HG03060 (cell line): ENCODE data around the gene TAF4.
"Not testable (repeated sequence)": the region's sequence is repeated elsewhere in the genome, so short reads cannot be mapped to it uniquely, and the experiment has no call there.

Source experiments
- ATAC-seq: cut with Tn5 transposase; IDR thresholded peaks from one replicate; pipeline ENCODE4 v1.9.1; 2021; ENCODE audit warnings: low read depth, moderate number of reproducible peaks; ENCODE audit not compliant: unreplicated experiment

The TAF4 gene

GRCh38 chr20:62065674-62066338 lies at the start of gene TAF4:
TSS of gene TAF4 (minus strand) at chr20:62065881. CDS start at chr20:62065810, 71 bp downstream.
- ATAC-seq = no peak

DNA sequence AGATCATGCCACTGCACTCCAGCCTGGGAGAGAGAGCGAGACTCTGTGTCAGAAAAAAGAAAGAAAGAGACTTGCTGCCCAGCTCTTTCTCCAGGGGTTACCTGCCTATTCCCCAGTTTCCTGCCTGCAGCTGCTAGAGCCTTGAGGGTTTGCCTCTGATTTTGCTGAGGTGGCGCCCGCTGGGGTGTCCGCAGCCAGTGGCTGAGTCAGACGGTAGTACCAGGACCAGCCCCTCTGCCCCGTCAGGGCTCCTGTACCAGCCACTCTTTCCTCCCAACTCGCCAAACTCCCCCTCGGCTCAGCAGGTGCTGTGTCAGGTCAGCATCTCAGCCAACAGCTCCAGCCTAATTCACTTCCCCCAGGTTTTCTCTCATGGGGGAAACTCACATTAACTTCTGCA lies 49.2 kb upstream of the TAF4 start:
- no peak for ATAC-seq

DNA sequence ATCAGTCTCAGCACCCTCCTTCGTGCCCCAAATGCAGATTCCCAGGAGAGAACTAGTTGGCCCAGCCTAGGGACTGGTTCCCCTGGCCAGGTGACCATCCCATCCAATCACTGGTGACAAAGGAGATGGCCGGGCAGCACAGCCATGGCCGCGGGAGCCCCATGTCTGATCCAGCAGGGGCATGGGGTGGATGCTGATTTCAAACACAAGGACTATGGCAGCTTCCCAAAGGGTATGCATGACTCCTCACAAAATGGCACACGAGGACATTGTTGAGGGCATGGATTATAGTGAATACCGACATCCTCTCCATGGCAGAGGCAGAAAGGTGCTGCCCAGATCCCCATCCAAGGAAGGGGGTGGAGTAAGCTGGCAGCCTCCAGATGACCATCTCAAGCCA lies 46.7 kb upstream of the TAF4 start:
- no peak for ATAC-seq

- ATAC-seq = no peak
Measured at GRCh38 chr20:62111148-62111547, 45.5 kb upstream of the TAF4 start.

- ATAC-seq = no peak
Measured at GRCh38 chr20:62105592-62105991, 39.9 kb upstream of the TAF4 start.

GRCh38 chr20:62104791-62105345 lies 39.2 kb upstream of the TAF4 start:
- ATAC-seq = no peak

DNA sequence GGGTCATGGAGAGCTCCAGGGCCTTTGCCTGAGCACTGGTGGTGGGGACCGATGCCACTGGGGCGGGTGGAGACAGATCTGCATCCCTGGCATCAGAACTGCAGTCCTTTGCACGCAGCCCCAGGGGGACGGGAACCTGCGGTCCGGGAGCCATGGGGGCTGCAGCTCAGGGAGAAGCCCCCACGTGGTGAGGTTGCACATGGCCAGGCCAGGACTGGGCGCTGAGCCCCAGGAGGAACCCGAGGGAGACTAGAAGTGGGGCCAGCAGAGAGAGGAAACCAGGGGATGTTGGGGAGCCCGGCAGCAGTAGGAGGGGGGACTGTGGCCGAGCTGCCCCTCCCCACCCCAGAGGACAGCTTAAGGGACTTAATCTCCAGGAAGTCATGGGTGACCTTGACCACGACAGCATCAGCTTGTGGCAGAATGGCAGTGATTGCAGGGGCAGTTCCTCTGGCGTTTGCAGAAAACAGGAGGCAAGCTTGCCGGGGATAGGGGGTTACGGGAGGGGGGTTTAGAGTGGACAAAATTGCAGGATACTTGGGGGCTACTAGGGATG lies 38.6 kb upstream of the TAF4 start:
- ATAC-seq = no peak

DNA sequence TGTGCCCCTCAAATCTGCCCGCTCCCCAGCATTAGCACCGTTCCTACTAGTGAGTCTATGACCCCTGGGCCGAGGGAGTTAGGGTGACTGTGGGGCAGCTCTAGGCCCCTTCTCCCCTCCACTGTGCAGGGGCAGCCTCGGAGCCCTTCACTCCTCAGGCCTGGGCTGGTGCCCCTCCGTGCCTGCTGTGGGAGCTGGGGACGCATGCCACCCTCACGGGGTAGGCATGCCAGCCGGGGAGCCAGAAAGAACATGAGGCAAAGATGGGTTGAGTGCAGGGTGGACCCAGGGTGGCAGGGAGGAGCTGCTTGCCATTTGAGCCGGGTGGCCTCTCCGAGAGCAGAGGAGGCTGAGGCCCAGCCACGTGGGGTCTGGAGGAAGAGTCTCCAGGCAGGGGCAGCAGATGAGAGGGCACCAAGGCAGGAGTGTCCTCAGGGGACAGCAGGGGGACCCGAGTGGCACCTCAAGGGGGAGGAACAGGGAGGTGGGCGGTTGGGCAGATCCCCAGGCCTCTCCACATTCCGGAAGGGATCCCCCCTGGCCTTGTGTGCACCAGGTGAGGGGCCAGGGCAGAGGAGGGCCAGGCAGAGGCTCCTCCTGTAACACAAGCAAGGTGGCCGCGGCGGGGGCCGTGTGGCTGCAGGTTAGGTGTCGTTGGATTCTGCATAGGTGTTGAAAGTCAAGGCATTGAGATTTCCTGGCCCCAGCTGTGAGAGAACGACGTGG lies 38.0 kb upstream of the TAF4 start:
- no peak for ATAC-seq

GRCh38 chr20:62101078-62101477 lies 35.4 kb upstream of the TAF4 start:
- ATAC-seq = no peak

- ATAC-seq = no peak
Measured at GRCh38 chr20:62097881-62098407, 32.3 kb upstream of the TAF4 start.

DNA sequence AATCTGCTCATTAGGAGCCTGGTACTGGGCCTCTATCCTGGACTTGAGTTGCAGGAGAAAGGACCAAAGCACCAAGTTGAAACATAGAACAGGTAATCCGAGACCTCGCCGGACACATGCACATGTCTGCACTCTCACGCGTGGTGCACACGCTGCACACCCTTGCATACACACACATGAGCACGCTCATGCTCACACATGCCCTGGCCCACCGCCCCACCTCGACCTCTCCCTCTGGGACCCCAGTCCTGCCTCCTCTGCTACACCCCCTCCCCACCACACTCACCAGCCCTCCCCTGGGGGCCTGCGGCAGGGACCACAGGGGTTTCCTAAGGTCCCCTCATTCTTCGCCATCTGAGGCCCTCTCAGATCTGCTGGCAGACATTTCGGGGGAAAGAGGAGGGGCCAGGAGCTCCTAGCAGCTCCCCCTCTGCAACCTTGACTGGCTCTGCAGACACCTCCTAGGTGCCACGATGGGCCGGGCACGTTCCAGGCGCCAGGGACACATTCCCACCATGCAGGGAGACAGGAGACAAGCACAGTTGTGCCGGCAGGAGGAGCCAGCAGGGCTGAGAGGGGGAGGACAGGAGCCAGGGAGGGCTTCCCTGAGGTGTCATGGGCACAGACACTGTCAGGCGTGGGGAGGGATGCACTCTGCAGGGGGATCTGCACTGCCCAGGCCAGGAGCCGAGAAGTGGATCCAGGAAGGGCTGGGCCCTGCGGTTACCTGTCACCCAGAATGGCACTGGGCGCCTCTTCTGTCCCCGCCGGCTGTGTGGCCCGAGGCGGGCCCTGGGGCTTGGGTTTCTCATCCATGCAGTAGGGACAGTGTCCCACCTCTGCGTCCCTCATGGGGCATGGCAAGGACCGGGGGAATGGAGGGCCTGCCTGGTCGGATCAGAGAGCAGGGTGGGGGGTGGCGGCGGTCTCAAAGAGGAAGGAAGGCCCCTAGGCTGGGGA lies 31.0 kb upstream of the TAF4 start:
- ATAC-seq = no peak

GRCh38 chr20:62089393-62089792 lies 23.7 kb upstream of the TAF4 start:
- no peak for ATAC-seq

DNA sequence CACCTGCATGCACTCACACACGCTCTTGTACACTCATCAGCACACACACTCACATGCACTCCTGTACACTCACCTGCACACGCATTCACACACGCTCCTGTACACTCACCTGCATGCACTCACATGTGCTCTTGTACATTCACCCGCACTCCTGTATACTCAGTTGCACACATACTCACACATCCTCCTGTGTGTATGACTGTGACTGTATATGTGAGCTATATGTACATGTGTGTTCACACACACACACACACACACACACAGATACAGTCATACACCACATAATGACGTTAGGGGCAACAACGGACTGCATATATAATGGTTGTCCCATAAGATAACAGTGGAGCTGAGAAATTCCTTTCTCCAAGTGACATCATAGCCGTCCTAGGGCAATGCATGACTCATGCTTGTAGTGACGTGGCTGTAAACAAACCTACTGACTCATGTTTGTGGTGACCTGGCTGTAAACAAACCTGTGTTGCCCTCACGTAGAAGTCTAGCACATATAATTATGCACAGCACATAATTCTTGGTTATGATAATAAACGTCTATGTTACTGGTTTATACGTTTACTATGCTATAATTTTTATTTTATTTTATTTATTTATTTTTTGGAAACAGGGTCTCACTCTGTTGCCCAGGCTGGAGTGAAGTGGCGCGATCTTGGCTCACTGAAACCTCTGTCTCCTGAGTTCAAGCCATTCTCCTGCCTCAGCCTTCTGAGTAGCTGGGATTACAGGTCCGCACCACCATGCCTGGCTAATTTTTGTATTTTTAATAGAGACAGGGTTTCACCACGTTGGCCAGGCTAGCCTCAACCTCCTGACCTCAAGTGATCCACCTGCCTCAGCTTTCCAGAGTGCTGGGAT lies 22.8 kb upstream of the TAF4 start:
- no peak for ATAC-seq

DNA sequence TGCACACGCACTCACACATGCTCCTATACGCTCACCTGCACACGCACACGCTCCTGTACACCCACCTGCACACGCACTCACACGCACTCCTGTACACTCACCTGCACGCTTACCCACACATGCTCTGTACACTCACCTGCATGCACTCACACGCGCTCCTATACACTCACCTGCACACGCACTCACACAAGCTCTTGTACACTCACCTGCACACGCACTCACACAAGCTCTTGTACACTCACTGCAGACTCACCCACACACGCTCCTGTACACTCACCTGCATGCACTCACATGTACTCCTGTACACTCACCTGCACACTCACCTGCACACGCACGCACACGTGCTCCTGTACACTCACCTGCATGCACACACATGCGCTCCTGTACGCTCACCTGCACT lies 22.0 kb upstream of the TAF4 start:
- ATAC-seq = no peak

DNA sequence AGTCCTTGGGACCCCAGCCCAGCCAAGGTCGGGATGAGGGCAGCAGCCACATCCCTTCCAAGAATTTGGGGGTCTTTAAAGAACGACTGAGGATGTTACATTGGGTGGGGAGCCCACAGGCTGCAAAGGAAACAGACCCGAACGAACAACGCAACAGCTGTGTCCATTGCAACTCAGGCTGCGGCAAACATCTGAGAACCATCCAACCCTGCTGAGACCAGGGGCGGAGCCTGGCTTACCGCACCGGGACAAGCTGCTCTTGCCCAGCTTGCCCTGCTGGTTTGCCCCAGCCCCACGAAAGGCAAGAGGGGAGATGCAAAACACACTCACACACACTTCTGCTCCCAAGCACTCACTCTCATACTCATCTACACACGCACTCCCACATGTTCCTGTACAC lies 21.5 kb upstream of the TAF4 start:
- no peak for ATAC-seq

DNA sequence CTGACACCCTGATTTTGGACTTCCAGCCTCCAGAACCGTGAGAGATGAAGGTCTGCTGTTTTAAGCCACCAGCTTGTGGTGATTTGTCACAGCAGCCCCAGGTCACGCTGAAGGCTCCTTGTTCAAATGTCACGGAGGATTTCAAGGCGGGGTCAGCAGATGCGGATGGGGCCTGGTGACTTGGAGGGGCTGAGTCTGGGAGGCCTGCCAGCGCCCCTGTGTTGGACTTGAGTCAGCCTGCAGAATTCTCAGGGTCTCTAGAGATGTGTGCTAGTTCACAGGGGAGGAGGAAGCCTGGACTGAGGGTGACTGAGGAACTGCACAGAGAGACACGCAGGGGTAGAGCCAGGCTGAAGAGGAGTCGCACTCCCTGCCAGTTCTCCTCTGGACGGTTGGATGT lies 19.5 kb upstream of the TAF4 start:
- no peak for ATAC-seq

DNA sequence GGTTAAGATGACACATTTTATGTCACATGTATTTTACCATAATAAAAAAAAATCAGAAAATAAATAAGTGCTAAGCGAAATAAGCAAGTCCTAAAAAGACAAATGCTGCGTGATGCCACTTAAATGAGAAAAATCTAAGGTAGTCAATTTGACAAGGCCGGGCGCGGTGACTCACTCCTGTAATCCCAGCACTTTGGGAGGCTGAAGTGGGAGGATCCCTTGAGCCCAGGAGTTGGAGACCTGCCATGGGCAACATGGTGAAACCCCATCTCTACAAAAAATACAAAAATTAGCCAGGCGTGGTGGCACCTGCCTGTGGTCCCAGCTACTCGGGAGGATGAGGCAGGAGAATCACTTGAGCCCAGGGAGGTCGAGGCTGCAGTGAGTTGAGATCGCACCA lies 18.5 kb upstream of the TAF4 start:
- not testable (repeated sequence) for ATAC-seq

GRCh38 chr20:62083312-62083711 lies 17.6 kb upstream of the TAF4 start:
- no peak for ATAC-seq

GRCh38 chr20:62080249-62080990 lies 14.7 kb upstream of the TAF4 start:
- no peak for ATAC-seq
